ENCODE data around the gene ING4.
A peak's percentile ranks its signal among the peaks of the same experiment; 100 is the strongest.
"Not testable (repeated sequence)": the region's sequence is repeated elsewhere in the genome, so short reads cannot be mapped to it uniquely, and the experiment has no call there.

The ING4 gene

DNA sequence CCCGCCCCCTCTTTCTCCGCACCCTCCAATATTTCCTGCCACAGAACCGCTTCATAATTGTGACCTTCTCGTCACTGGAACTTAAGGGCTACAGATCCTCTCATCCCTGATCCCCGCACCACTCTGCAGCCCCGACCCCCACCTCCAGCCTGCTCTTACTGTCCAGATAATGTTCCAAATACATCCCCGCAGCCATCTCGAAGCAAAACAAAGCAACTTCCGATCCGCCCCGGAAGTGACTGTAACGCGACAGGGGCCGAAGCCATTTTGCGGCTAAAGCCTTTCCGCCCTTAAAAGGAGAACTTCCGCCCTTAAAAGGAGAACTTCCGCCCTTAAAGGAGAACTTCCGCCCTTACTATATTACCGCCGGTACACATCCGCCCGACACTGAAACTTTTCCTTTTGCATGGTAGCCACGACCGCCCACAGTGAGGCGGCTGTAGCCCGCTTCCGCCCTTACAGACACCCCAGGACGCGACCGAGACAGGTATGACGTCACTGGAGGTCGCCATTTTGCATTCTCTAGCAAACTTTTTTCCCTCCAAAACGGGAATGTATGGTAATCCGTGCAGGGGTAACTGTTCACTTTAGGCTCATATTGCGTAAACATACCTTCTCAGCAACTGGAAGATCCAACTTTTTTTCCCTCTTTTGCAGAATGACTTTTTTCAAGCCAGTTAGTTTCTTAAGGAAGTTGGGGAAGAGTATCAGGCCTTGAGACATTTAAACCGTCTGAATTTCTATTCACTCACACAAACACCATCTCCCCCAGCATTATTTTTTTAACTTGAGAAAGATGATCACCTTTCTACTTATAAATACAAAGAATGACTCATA, at the start of gene ING4:
Gene ING4 (minus strand): TSS at position 214 of the 837 bp plus-strand sequence. CDS start 18 bp downstream, at position 196.
- peak; percentile 100 for DNase-seq (ENCODE audit: low read depth, low spot score)
- in situ Hi-C loops (cut with HindIII; ENCODE audit: low sequenced_read_pairs), result no loop called here
- TF ChIP-seq, protein P1, sequence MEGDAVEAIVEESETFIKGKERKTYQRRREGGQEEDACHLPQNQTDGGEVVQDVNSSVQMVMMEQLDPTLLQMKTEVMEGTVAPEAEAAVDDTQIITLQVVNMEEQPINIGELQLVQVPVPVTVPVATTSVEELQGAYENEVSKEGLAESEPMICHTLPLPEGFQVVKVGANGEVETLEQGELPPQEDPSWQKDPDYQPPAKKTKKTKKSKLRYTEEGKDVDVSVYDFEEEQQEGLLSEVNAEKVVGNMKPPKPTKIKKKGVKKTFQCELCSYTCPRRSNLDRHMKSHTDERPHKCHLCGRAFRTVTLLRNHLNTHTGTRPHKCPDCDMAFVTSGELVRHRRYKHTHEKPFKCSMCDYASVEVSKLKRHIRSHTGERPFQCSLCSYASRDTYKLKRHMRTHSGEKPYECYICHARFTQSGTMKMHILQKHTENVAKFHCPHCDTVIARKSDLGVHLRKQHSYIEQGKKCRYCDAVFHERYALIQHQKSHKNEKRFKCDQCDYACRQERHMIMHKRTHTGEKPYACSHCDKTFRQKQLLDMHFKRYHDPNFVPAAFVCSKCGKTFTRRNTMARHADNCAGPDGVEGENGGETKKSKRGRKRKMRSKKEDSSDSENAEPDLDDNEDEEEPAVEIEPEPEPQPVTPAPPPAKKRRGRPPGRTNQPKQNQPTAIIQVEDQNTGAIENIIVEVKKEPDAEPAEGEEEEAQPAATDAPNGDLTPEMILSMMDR (IDR thresholded peaks at IDR 0.05; ENCODE audit: low read depth, low read length), result no peak
- H3K4me3 ChIP-seq (ENCODE audit: low read depth, low read length), result peak within 1 kb of the TSS; percentile 96

- DNase-seq (ENCODE audit: low read depth, low spot score), result no peak
- H3K4me3 ChIP-seq (ENCODE audit: low read depth, low read length), result no peak overlapping the region
- TF ChIP-seq, protein P1 (IDR thresholded peaks at IDR 0.05; ENCODE audit: low read depth, low read length), result no peak
- in situ Hi-C loops (cut with HindIII; ENCODE audit: low sequenced_read_pairs), result no loop called here
Observed at GRCh38 chr12:6708960-6709394, 46.1 kb upstream of the ING4 start.

- H3K4me3 ChIP-seq (ENCODE audit: low read depth, low read length); in situ Hi-C loops (cut with HindIII; ENCODE audit: low sequenced_read_pairs); DNase-seq (ENCODE audit: low read depth, low spot score): not testable (repeated sequence)
Observed at GRCh38 chr12:6708351-6708750, 45.4 kb upstream of the ING4 start.

GRCh38 chr12:6703631-6704030, 40.7 kb upstream of the ING4 start:
- in situ Hi-C loops (cut with HindIII; ENCODE audit: low sequenced_read_pairs), result no loop called here
- TF ChIP-seq, protein P1 (IDR thresholded peaks at IDR 0.05; ENCODE audit: low read depth, low read length), result no peak
- DNase-seq (ENCODE audit: low read depth, low spot score), result no peak
- no peak overlapping the region for H3K4me3 ChIP-seq (ENCODE audit: low read depth, low read length)

GRCh38 chr12:6701078-6701768, 38.3 kb upstream of the ING4 start:
- TF ChIP-seq, protein P1 (IDR thresholded peaks at IDR 0.05; ENCODE audit: low read depth, low read length), result no peak
- in situ Hi-C loops (cut with HindIII; ENCODE audit: low sequenced_read_pairs), result no loop called here
- peak overlapping the region; percentile 31 for H3K4me3 ChIP-seq (ENCODE audit: low read depth, low read length)
- DNase-seq (ENCODE audit: low read depth, low spot score), result no peak

GRCh38 chr12:6700646-6701051, 37.7 kb upstream of the ING4 start, which contains the start of gene PIANP:
TSS of gene PIANP (minus strand) at chr12:6700815. CDS start at chr12:6698061, 2,754 bp downstream.
- in situ Hi-C loops (cut with HindIII; ENCODE audit: low sequenced_read_pairs), result no loop called here
- H3K4me3 ChIP-seq (ENCODE audit: low read depth, low read length), result peak within 1 kb of the TSS; percentile 42
- TF ChIP-seq, protein P1 (IDR thresholded peaks at IDR 0.05; ENCODE audit: low read depth, low read length), result no peak
- no peak for DNase-seq (ENCODE audit: low read depth, low spot score)
